ENCODE results near the gene MFRP.

MFRP gene

GRCh38 chr11:119373059-119373920 is 26.8 kb upstream of the MFRP start:
- TF ChIP-seq ZNF623 (tag by site-specific recombination; IDR thresholded peaks at IDR 0.05): no peak
- TF ChIP-seq GLIS1 (tag by site-specific recombination; IDR thresholded peaks at IDR 0.05): peak; percentile 37
- peak; percentile 37; the same call in 1 of the 2 replicates for TF ChIP-seq ZNF18 (tag by site-specific recombination; IDR thresholded peaks at IDR 0.05)
- TF ChIP-seq GLIS2 (tag by site-specific recombination; IDR thresholded peaks at IDR 0.05): 0 out of 2 replicates have a peak, but pooled peaks have one; percentile 23
- Histone ChIP-seq H3K4me1 (ENCODE audit: control insufficient read depth, insufficient read depth, low read length) (peaks cover 2% of the 10 kb centered on the region; the same call in 1 of the 2 replicates), H3K4me3 (ENCODE audit: low read depth, low read length) (no peak overlapping the region), H3K9me3 (ENCODE audit: control insufficient read depth, insufficient read depth, low read depth, low read length) (no peaks in the 10 kb centered on the region), H3K36me3 (ENCODE audit: control insufficient read depth in 2 of 2, insufficient read depth in 1 of 2, low read length in 2 of 2) (no peaks in the 10 kb centered on the region), H3K27ac (ENCODE audit: extremely low read depth, low read depth, low read length) (no peak overlapping the region)
- POLR2A ChIA-PET: interaction anchor here (0.5 to 2.5 kb wide), 6 partner anchors 12 to 359 kb away, joined by 4 to 16 read pairs (median 6); partner anchors contain the start of gene MCAM
- CTCF ChIA-PET: interaction anchor here (0.5 to 13.7 kb wide), 26 partner anchors 8 to 1053 kb away, joined by 3 to 160 read pairs (median 5); partner anchors contain the start of genes C1QTNF5, RNF26 and USP2

- TF ChIP-seq MEIS1 (CRISPR knock-in tag; IDR thresholded peaks at IDR 0.05; ENCODE audit: borderline replicate concordance) (no peak), ZSCAN18 (tag by site-specific recombination; IDR thresholded peaks at IDR 0.05) (no peak), ZNF830 (tag by site-specific recombination; IDR thresholded peaks at IDR 0.05; ENCODE audit: low read depth) (no peak), PRDM10 (tag by site-specific recombination; IDR thresholded peaks at IDR 0.05) (no peak), ZNF341 (tag by site-specific recombination; IDR thresholded peaks at IDR 0.05; ENCODE audit: low read depth) (peak; percentile 48), ZNF626 (tag by site-specific recombination; IDR thresholded peaks at IDR 0.05) (no peak)
- Histone ChIP-seq H3K36me3 (ENCODE audit: control insufficient read depth in 2 of 2, insufficient read depth in 1 of 2, low read length in 2 of 2) (no peaks in the 10 kb centered on the region), H3K4me1 (ENCODE audit: control insufficient read depth, insufficient read depth, low read length) (peaks cover 2% of the 10 kb centered on the region; the same call in 1 of the 2 replicates), H3K4me3 (ENCODE audit: low read depth, low read length) (no peak overlapping the region), H3K27ac (ENCODE audit: extremely low read depth, low read depth, low read length) (no peak overlapping the region), H3K9me3 (ENCODE audit: control insufficient read depth, insufficient read depth, low read depth, low read length) (no peaks in the 10 kb centered on the region)
- POLR2A ChIA-PET: interaction anchor here (1.2 kb wide), 1 partner anchor 34 kb away, joined by 4 read pairs; no protein-coding TSS in a partner anchor
- CTCF ChIA-PET: interaction anchor here (0.6 to 13.7 kb wide), 13 partner anchors 8 to 273 kb away, joined by 4 to 160 read pairs (median 20); partner anchors contain the start of genes RNF26 and USP2
Observed at GRCh38 chr11:119372260-119373058, 26.0 kb upstream of the MFRP start.

Measured in HEK293 (cell line).